GM12892 (cell line): Measurements from ENCODE around the gene A4GNT.
"Not testable (repeated sequence)": the region's sequence is repeated elsewhere in the genome, so short reads cannot be mapped to it uniquely, and the experiment has no call there.

Experiments used
- DNase-seq: peaks from one replicate; pipeline ENCODE4 v3.0.0; 2011; ENCODE audit not compliant: insufficient read length
- FAIRE-seq: peaks from 2 replicates; lab custom pipeline; 2011; peaks lifted over from hg19 to GRCh38; lab: Jason Lieb, UNC
- POLR2A ChIP-seq: IDR thresholded peaks from 2 replicates; pipeline ENCODE4 v1.6.1; 2011; ENCODE audit warnings: low read depth, low read length, control low read depth
- POLR2AphosphoS5 ChIP-seq: IDR thresholded peaks from 2 replicates; pipeline ENCODE4 v1.6.1; 2011; ENCODE audit warnings: low read depth, low read length, control low read depth
- TAF1 ChIP-seq: IDR thresholded peaks from 2 replicates; pipeline ENCODE4 v1.6.1; 2011; ENCODE audit warnings: low read depth, mild to moderate bottlenecking, control low read depth, low read length, borderline replicate concordance

The A4GNT gene

DNA sequence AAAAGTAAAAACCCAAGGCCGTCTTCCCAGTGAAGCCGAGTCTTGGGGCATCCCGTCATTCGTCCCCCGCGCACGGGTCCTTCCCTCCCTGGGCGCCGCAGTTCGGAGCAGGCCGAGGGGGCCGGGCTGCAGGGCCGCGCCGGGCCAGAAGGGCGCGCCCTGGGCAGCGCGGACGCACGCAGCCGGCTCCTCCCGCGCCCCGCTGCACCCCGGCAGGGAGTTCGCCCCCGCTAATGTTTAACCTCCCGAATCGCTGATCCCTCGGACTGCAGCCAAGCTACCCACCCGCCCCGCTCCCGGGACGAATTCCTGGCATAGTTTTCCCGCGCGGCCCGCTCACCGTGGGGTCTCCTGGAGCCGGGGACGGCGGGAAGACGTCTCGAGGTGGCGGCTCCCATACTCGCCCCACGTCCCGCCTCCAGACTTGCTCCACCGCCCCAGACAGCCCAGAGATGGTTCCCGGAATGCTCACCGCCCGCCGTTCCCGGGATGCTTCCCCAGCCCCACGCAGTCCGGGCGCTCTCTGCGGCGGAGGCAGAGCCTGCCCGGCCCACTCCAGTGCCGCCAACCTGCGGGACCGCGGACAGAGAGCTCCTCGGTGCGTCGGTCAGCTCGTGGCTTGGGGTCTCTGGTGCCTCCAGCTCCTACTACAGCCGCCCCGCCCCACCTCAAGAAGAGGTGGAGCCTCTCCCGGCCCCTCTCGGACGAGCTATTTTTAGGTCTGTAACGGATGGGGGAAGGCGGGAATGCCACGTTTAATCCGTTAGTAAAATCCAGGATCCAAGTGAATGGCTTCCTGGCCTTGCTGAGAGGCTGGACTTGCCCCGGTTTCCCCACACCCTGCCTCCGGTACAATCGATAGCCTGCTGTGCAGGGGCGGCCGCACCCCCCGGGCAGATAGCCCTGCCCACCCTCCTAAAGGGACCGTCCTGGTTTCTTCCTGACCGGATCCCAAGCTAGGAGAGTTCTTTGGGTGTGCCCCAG, 16.9 kb downstream of the A4GNT start, which contains the start of gene DZIP1L:
Gene DZIP1L (minus strand): TSS at position 621 of the 984 bp plus-strand sequence. CDS start 11,637 bp downstream, outside the sequence.
- DNase-seq = peak; percentile 46
- TF ChIP-seq POLR2A (no peak), TAF1 (no peak), POLR2AphosphoS5 (no peak)
- no peak for FAIRE-seq

DNA sequence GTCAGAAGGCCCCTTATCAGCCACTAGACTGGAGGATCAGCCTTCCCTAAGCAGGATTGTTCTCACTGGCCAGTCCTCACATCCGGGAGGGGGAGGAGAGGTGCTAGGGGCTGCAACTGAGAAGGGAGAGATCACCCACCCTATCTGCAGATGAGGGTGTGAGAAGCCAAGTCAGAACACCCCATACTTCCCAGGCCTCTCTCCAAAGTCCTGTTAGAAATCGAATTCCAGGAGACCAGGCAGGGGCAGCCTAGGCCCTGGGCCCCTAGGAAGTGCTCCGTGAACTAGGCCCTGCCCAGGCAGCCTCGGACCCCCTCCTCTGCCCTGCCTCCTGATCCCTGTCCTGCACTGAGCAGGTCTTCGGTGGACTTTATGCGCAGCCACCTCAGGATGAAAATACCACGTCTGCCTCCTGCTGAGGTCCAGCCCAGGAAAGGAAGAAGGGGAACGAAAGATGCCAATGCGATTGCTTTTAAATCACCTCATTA, 17.7 kb downstream of the A4GNT start:
- DNase-seq = no peak
- no peak for TF ChIP-seq TAF1
- TF ChIP-seq POLR2AphosphoS5 = no peak
- no peak for TF ChIP-seq POLR2A
- FAIRE-seq = no peak

DNA sequence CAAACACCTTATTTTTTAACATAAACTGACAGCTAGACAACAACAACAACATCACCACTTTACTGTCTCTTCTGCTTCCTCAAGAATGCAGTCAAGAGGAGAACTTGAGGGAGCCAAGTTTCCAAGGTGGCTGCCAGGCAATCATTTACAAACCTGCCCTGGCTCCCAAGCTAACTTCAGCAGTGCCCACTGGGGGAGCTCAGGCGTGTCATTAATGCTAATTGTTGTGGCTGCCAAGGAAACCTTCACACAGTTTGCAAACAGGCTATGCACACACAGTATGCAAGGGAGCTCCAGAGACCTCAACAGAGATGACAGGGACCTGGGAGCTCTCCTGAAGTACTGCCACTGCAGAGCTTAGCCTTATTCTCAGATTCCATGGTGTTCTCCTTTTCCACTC, 18.9 kb downstream of the A4GNT start:
- FAIRE-seq (no peak), DNase-seq (no peak)
- TF ChIP-seq TAF1 (no peak), POLR2A (no peak), POLR2AphosphoS5 (no peak)

DNA sequence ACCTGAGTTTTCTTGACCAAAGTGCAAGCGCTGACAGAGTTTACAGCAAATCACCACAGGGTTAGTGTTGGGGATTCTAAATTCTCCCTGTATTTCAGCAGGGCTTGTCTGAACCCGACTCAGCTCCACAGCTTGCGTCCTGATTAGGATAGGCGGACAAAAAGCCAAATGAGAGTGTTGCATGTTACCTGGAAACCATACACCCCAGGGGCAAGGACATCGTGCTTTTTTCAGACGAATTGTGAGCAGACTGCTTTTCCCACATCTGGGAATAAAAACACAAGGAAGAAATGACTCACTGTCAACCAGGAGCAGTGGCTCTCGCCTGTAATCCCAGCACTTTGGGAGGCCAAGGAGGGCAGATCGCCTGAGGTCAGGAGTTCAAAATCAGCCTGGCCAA, 19.8 kb downstream of the A4GNT start:
- FAIRE-seq (no peak), DNase-seq (no peak)
- TF ChIP-seq POLR2AphosphoS5 (no peak), POLR2A (no peak), TAF1 (no peak)

DNA sequence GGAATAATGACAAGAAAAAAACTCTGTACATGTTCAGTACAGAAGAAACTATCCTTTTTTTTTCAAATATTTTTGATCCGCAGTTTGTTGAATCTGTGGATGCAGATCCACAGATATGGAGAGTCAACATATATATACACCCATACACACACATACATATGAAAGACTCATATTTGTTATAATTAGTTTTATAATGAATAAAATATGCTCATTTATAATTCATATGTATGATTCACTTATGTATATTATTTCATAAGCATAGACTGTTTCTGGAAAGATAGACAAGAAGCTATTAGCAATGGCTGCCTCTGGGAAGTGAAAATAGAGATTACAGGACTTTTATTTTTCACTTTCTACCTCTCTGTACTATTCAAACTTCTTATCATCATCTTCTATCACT, 26.6 kb downstream of the A4GNT start:
- DNase-seq (no peak), FAIRE-seq (no peak)
- TF ChIP-seq POLR2A = no peak
- no peak for TF ChIP-seq POLR2AphosphoS5
- no peak for TF ChIP-seq TAF1

DNA sequence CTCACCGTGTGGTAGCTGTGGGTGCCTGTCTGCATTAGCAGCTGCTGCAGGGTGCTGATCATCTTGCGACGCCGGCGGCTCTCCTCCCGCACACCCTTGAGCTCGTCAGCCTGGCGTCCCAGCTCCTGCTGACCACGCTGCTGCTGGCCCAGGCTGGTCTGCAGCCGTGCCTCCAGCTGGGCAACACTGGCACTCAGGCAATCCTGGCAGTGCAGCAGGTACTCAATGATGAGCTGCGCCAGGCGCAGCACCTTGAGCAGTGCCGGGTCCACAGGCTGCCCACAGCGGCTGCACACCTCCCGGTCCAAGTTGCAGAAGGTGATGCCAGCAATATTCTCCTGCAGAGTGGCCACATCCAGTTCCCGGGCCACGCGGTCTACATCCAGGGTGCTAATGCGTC, 28.7 kb downstream of the A4GNT start:
- FAIRE-seq (no peak), DNase-seq (no peak)
- TF ChIP-seq POLR2AphosphoS5 = no peak
- no peak for TF ChIP-seq TAF1
- TF ChIP-seq POLR2A = no peak

DNA sequence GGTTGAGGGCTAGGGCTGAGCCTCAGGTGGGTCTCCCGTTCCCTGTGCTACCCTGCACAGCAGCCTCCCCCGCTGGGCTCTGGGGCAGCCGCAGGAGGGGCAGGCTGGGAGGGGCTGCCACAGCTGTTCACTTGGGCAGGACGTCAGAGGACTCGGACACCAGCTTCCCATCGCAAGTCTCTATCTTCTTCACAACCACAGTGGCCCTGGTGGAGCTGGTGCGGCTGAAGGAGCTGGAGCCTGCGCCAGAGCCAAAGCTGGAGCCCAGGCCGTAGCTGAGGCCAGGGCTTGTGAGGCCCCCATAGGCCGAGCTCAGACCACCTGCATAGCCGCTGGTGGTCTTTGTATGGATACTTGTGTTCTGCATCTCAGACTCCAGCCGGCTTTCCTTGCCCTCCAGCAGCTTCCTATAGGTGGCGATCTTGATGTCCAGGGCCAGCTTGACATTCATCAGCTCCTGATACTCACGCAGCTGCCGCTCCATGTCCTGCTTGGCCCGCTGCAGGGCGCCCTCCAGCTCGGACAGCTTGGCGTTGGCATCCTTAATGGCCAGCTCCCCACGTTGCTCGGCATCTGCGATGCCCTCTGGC, 30.7 kb downstream of the A4GNT start:
- not testable (repeated sequence) for FAIRE-seq, DNase-seq

DNA sequence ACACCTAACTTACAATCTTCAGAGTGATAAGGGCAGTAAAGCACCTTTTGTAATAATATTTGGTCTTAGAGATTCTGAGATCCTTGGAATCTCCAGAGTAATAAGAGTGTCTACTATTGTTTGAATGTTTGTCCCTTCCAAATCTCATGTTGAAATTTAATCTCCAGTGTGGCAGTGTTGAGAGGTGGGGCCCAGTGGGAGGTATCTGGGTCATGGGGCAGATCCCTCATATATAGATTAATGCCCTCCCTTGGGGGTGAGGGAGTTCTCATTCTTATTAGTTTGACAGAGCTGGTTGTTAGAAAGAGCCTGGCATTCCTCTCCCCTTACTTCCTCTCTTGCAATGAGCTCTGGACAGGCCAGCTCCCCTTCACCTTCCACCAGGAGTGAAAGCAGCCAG, 32.8 kb downstream of the A4GNT start:
- DNase-seq (no peak), FAIRE-seq (no peak)

DNA sequence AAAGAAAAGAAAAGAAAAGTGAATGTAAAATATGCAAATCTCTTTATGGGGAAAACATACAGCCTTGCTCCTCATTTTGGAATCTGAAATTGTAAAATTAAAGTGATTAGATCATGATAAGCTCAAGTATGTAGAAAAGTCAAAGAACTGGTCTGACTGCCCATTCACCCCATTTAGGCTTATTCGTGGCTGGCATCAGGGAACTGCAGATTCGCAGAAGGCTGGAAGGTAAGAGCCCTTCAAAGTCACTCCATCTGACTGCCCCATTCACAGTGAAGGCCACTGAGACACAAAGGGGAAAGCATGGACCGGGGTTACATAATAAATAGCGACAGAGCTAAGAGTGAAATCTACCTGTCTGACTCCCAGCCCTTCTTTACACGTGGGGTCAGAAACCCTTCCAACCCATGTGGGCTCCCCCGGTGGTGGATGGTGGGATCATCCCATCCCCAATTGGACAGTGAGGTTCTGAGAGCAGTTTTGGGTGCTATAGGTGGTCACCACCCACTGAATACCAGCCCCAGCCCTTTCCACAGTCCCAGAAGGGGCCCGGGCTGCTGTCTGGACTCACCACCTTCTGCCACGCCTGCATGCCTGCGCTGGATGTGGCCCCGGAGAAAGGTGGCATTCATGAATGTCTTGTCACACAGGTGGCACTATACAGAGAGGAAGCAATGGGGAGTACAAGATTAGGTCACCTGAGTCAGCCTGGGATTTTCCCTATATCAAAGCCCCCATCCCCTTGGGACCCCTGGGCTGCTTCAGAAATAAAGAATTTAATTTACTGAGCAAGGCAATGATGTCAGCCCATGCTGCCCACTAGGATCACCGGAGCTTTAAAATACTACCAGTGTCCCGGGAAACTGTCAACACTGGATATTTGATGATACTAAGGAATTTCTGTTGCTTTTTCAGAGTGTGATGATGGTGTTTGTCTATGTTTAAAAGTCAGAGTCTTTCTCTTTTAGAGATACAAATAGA, 34.7 kb downstream of the A4GNT start:
- FAIRE-seq = no peak

More for the DNA sequence above, 32.8 kb downstream of the A4GNT start:
- no peak for TF ChIP-seq POLR2A
- no peak for TF ChIP-seq TAF1
- no peak for TF ChIP-seq POLR2AphosphoS5

DNA sequence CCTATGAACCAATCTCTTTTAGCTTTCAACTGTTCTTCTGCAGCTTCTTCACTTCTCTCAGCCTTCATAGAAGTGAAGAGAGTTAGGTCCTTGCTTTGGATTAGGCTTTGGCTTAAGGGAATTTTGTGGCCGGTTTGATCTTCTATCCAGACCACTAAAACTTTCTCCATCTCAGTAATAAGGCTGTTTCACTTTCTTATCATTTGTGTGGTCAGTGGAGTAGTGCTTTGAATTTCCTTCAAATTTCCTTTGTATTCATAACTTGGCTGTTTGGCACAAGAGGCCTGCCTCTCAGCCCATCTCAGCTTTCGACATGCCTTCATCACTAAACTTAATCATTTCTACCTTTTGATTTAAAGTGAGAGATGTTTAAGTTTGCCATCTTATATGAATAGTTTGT, 38.5 kb downstream of the A4GNT start:
- FAIRE-seq = no peak
- no peak for DNase-seq
- TF ChIP-seq POLR2A (no peak), TAF1 (no peak), POLR2AphosphoS5 (no peak)

More for the DNA sequence above, 34.7 kb downstream of the A4GNT start:
- TF ChIP-seq POLR2A (no peak), POLR2AphosphoS5 (no peak), TAF1 (no peak)
- no peak for DNase-seq
